Neural cell (in vitro differentiated cells): ENCODE measurements around the gene NEU2. TPM values are rescaled to one million over a fixed set of nuclear protein-coding genes. Genes with fewer than 3 reads are reported as not detected.

ENCODE experiments used
- H2AFZ ChIP-seq: fragments of 200-600, 300-800 bp; sonication (generic), shearing (Covaris generic); 2 replicates; pipeline ENCODE4 v1.6.0; 2014; ENCODE audit warnings: low read depth, mild to moderate bottlenecking, antibody characterized with exemption, low read length, moderate library complexity
- H3F3A ChIP-seq: fragments of 200-600 bp; shearing (Covaris generic); 2 replicates; pipeline ENCODE4 v1.6.1; 2016; ENCODE audit warnings: mild to moderate bottlenecking, moderate library complexity, mixed read lengths, antibody characterized with exemption, low read length; ENCODE audit not compliant: insufficient read depth, poor library complexity, severe bottlenecking
- H3K27ac ChIP-seq: fragments of 200-600, 300-800 bp; sonication (generic), shearing (Covaris generic); 2 replicates; pipeline ENCODE4 v1.5.1; 2014; ENCODE audit warnings: mild to moderate bottlenecking, low read length, moderate library complexity
- H3K27me3 ChIP-seq: fragments of 300-800, 200-600 bp; sonication (generic), shearing (Covaris generic); 2 replicates; pipeline ENCODE4 v1.6.0; 2014; ENCODE audit warnings: mild to moderate bottlenecking, low read depth, low read length, moderate library complexity; ENCODE audit not compliant: insufficient read depth
- H3K36me3 ChIP-seq: fragments of 300-800, 200-600 bp; sonication (generic), shearing (Covaris generic); 2 replicates; pipeline ENCODE4 v1.5.1; 2014; ENCODE audit warnings: mild to moderate bottlenecking, antibody characterized with exemption, low read length, moderate library complexity; ENCODE audit not compliant: insufficient read depth
- H3K4me2 ChIP-seq: fragments of 300-800, 200-600 bp; sonication (generic), shearing (Covaris generic); 2 replicates; pipeline ENCODE4 v1.6.0; 2014; ENCODE audit warnings: mild to moderate bottlenecking, low read length
- H3K4me3 ChIP-seq: fragments of 300-800, 200-600 bp; sonication (generic), shearing (Covaris generic); 2 replicates; pipeline ENCODE4 v1.5.1; 2014; ENCODE audit warnings: mild to moderate bottlenecking, low read length, moderate library complexity
- H3K79me2 ChIP-seq: fragments of 200-600 bp; shearing (Covaris generic); replicated peaks from 2 replicates; pipeline ENCODE4 v1.6.0; 2014; ENCODE audit warnings: mild to moderate bottlenecking, low read length, moderate library complexity; ENCODE audit not compliant: insufficient read depth
- H3K9ac ChIP-seq: fragments of 300-800, 200-600 bp; sonication (generic), shearing (Covaris generic); 2 replicates; pipeline ENCODE4 v1.6.1; 2016; ENCODE audit warnings: mild to moderate bottlenecking, low read length, mixed read lengths
- H3K9me2 ChIP-seq: fragments of 200-600 bp; shearing (Covaris generic); 2 replicates; pipeline ENCODE4 v1.6.1; 2016; ENCODE audit warnings: mild to moderate bottlenecking, low read length, mixed read lengths; ENCODE audit not compliant: insufficient read depth
- H3K9me3 ChIP-seq: fragments of 200-600, 300-800 bp; sonication (generic), shearing (Covaris generic); 2 replicates; pipeline ENCODE4 v1.6.1; 2016; ENCODE audit warnings: mild to moderate bottlenecking, mixed run types, low read length, moderate library complexity, mixed read lengths
- H4K20me1 ChIP-seq: fragments of 200-600 bp; shearing (Covaris generic); 2 replicates; pipeline ENCODE4 v1.6.1; 2016; ENCODE audit warnings: mild to moderate bottlenecking, mixed run types; ENCODE audit not compliant: insufficient read depth
- CTCF ChIP-seq: fragments of 450-650 bp; IDR thresholded peaks from 2 replicates; pipeline ENCODE4 v1.5.1; 2014; ENCODE audit warnings: antibody characterized with exemption, mild to moderate bottlenecking, moderate library complexity; ENCODE audit not compliant: poor library complexity, severe bottlenecking
- EP300 ChIP-seq: fragments of 450-650 bp; conservative IDR thresholded peaks from 2 replicates; pipeline ENCODE4 v1.6.1; 2014; ENCODE audit warnings: antibody characterized with exemption, mild to moderate bottlenecking, moderate library complexity; ENCODE audit not compliant: poor library complexity, severe bottlenecking
- EZH2 ChIP-seq: fragments of 200-600, 300-800 bp; shearing (Covaris generic), sonication (generic); IDR thresholded peaks from 2 replicates; pipeline ENCODE4 v1.6.1; 2014; ENCODE audit warnings: antibody characterized with exemption, low read length, borderline replicate concordance, mild to moderate bottlenecking; ENCODE audit not compliant: insufficient read depth, poor library complexity, severe bottlenecking
- MXI1 ChIP-seq: fragments of 450-650 bp; conservative IDR thresholded peaks from 2 replicates; pipeline ENCODE4 v1.6.1; 2014; ENCODE audit warnings: antibody characterized with exemption, mild to moderate bottlenecking; ENCODE audit not compliant: poor library complexity, severe bottlenecking
- POLR2AphosphoS5 ChIP-seq: IDR thresholded peaks from 2 replicates; pipeline ENCODE4 v1.6.1; 2012
- RAD21 ChIP-seq: fragments of 450-650 bp; conservative IDR thresholded peaks from 2 replicates; pipeline ENCODE4 v1.6.1; 2014; ENCODE audit warnings: antibody characterized with exemption, mild to moderate bottlenecking, moderate library complexity
- SMC3 ChIP-seq: fragments of 450-650 bp; conservative IDR thresholded peaks from 2 replicates; pipeline ENCODE4 v1.6.1; 2014; ENCODE audit warnings: antibody characterized with exemption, mild to moderate bottlenecking, moderate library complexity; ENCODE audit not compliant: poor library complexity
- TAF1 ChIP-seq: IDR thresholded peaks from 2 replicates; pipeline ENCODE4 v1.6.1; 2012; ENCODE audit warnings: low read depth
- polyA plus RNA-seq: library from polyadenylated mRNA; depleted of rRNA; stranded (reverse); fragments of >200 nt; gene quantifications from 2 replicates; pipeline ENCODE4 v1.2.3, GENCODE V29; 2014
- TF ChIP-seq, protein P1 (sequence below): IDR thresholded peaks from 2 replicates; pipeline ENCODE4 v1.6.1; 2012; ENCODE audit warnings: borderline replicate concordance

Gene NEU2
- polyA plus RNA-seq, 1 donor from 2014 or later = not detected

DNA sequence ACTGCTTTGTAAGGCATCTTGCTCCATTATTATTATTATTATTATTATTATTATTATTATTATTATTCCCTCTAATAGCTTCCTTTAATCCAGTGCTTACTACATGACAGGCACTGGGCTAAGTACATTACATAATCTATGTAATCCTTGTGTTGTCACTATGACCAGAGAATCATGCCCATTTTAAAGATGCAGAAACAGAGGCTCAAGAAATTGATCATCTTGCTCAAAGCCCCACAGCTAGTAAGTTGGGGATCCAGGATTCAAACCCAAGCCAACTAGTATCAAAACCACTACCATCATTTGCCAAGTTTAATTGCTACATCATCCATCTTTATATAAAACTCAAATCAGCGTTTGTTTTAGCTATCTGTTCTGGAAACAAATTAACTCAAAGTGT lies 18.8 kb upstream of the NEU2 start:
- Histone ChIP-seq H3K9me2 (no peaks in the 10 kb centered on the region), H3K79me2 (no peaks in the 10 kb centered on the region), H3K27ac (no peak overlapping the region), H3K9ac (no peak overlapping the region), H3K36me3 (no peaks in the 10 kb centered on the region), H3K4me3 (no peak overlapping the region), H3K9me3 (no peaks in the 10 kb centered on the region), H3K27me3 (no peaks in the 10 kb centered on the region), H2AFZ (no peak overlapping the region), H3K4me2 (no peak overlapping the region), H4K20me1 (no peaks in the 10 kb centered on the region), H3F3A (no peaks in the 10 kb centered on the region)
- TF ChIP-seq POLR2AphosphoS5 (no peak), RAD21 (no peak), EP300 (no peak), MXI1 (no peak), CTCF (no peak), EZH2 (no peak), SMC3 (no peak)
- TF ChIP-seq, protein P1, sequence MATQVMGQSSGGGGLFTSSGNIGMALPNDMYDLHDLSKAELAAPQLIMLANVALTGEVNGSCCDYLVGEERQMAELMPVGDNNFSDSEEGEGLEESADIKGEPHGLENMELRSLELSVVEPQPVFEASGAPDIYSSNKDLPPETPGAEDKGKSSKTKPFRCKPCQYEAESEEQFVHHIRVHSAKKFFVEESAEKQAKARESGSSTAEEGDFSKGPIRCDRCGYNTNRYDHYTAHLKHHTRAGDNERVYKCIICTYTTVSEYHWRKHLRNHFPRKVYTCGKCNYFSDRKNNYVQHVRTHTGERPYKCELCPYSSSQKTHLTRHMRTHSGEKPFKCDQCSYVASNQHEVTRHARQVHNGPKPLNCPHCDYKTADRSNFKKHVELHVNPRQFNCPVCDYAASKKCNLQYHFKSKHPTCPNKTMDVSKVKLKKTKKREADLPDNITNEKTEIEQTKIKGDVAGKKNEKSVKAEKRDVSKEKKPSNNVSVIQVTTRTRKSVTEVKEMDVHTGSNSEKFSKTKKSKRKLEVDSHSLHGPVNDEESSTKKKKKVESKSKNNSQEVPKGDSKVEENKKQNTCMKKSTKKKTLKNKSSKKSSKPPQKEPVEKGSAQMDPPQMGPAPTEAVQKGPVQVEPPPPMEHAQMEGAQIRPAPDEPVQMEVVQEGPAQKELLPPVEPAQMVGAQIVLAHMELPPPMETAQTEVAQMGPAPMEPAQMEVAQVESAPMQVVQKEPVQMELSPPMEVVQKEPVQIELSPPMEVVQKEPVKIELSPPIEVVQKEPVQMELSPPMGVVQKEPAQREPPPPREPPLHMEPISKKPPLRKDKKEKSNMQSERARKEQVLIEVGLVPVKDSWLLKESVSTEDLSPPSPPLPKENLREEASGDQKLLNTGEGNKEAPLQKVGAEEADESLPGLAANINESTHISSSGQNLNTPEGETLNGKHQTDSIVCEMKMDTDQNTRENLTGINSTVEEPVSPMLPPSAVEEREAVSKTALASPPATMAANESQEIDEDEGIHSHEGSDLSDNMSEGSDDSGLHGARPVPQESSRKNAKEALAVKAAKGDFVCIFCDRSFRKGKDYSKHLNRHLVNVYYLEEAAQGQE = no peak

- H3K79me2 ChIP-seq = no peaks in the 10 kb centered on the region
- H3K9me3 ChIP-seq = no peaks in the 10 kb centered on the region
- no peak overlapping the region for H2AFZ ChIP-seq
- no peaks in the 10 kb centered on the region for H4K20me1 ChIP-seq
- TF ChIP-seq TAF1 = no peak
- no peak for TF ChIP-seq SMC3
- TF ChIP-seq, protein P1 = no peak
- TF ChIP-seq CTCF = no peak
- no peak for TF ChIP-seq EZH2
- TF ChIP-seq EP300 = no peak
- no peak for TF ChIP-seq POLR2AphosphoS5
- no peak for TF ChIP-seq MXI1
- TF ChIP-seq RAD21 = no peak
- H3K4me2 ChIP-seq = no peak overlapping the region
- no peak overlapping the region for H3K27ac ChIP-seq
- no peaks in the 10 kb centered on the region for H3K36me3 ChIP-seq
- no peak overlapping the region for H3K9ac ChIP-seq
- H3F3A ChIP-seq = no peaks in the 10 kb centered on the region
- no peaks in the 10 kb centered on the region for H3K9me2 ChIP-seq
- H3K4me3 ChIP-seq = no peak overlapping the region
- no peaks in the 10 kb centered on the region for H3K27me3 ChIP-seq
Measured at GRCh38 chr2:233015019-233015645, 17.3 kb upstream of the NEU2 start.
